WTC11 (cell line): ENCODE results near the gene KRT9. TPM values are rescaled to one million over a fixed set of nuclear protein-coding genes. Genes with fewer than 3 reads are reported as not detected.

Experiments
- ATAC-seq: fragments of 200-7000 bp; cut with Tn5 transposase; 2 replicates; pipeline ENCODE4 v1.10.0; 2021; ENCODE audit warnings: mild to moderate bottlenecking, moderate library complexity
- CTCF ChIA-PET: fragments of 300-600 bp; sonication (Branson Sonifier 250); formaldehyde crosslinking; loops from one replicate; lab custom pipeline; 2021; ENCODE audit warnings: antibody characterized with exemption; lab: Charles Lee
- POLR2A ChIA-PET: fragments of 350-600 bp; sonication (Branson Sonifier 250); formaldehyde crosslinking; loops from one replicate; lab custom pipeline; 2021; ENCODE audit warnings: antibody characterized with exemption; lab: Charles Lee
- DNase-seq: peaks from one replicate; pipeline ENCODE4 v3.0.0; 2021; ENCODE audit warnings: low spot score
- H3K27ac Mint-ChIP-seq: 2 replicates; pipeline ENCODE4 v1.8.0; 2021; ENCODE audit warnings: mixed read lengths
- H3K27me3 Mint-ChIP-seq: 2 replicates; pipeline ENCODE4 v1.8.0; 2021; ENCODE audit warnings: low read depth, mild to moderate bottlenecking, moderate library complexity, mixed read lengths
- H3K36me3 Mint-ChIP-seq: 2 replicates; pipeline ENCODE4 v1.8.0; 2021; ENCODE audit warnings: mixed read lengths
- H3K4me1 Mint-ChIP-seq: 2 replicates; pipeline ENCODE4 v1.8.0; 2022; ENCODE audit warnings: mixed read lengths
- H3K4me3 Mint-ChIP-seq: 2 replicates; pipeline ENCODE4 v1.8.0; 2021; ENCODE audit warnings: mild to moderate bottlenecking, moderate library complexity, mixed read lengths
- H3K9me3 Mint-ChIP-seq: 2 replicates; pipeline ENCODE4 v1.8.0; 2021; ENCODE audit warnings: mixed read lengths
- ARID4B ChIP-seq: sonication (generic); formaldehyde crosslinking; IDR thresholded peaks from 2 replicates; pipeline ENCODE4 v1.8.0; 2023; ENCODE audit warnings: missing genetic modification reagents, mild to moderate bottlenecking, borderline replicate concordance
- E2F5 ChIP-seq: sonication (generic); formaldehyde crosslinking; IDR thresholded peaks from 2 replicates; pipeline ENCODE4 v1.8.1; 2022; ENCODE audit warnings: mild to moderate bottlenecking, moderate library complexity, missing genetic modification reagents
- ELF4 ChIP-seq: sonication (generic); formaldehyde crosslinking; IDR thresholded peaks from 2 replicates; pipeline ENCODE4 v1.8.1; 2022; ENCODE audit warnings: low read depth, mild to moderate bottlenecking, moderate library complexity, missing genetic modification reagents
- EMX1 ChIP-seq: fragments of 250-450 bp; sonication (Bioruptor Pico); IDR thresholded peaks from 2 replicates; pipeline ENCODE4 v1.8.0; 2021; ENCODE audit warnings: mild to moderate bottlenecking
- ETV6 ChIP-seq: sonication (generic); formaldehyde crosslinking; IDR thresholded peaks from 2 replicates; pipeline ENCODE4 v1.8.1; 2022; ENCODE audit warnings: mild to moderate bottlenecking, missing genetic modification reagents
- FOXJ3 ChIP-seq: sonication (generic); formaldehyde crosslinking; IDR thresholded peaks from 2 replicates; pipeline ENCODE4 v1.9.0; 2021; ENCODE audit warnings: missing genetic modification reagents, mild to moderate bottlenecking, borderline replicate concordance
- FOXP4 ChIP-seq: sonication (generic); formaldehyde crosslinking; IDR thresholded peaks from 2 replicates; pipeline ENCODE4 v1.8.0; 2022; ENCODE audit warnings: mild to moderate bottlenecking, missing genetic modification reagents
- GABPB1 ChIP-seq: sonication (generic); formaldehyde crosslinking; IDR thresholded peaks from 2 replicates; pipeline ENCODE4 v1.8.1; 2023; ENCODE audit warnings: mild to moderate bottlenecking, missing genetic modification reagents
- GRHL2 ChIP-seq: fragments of 250-450 bp; sonication (Bioruptor Pico); IDR thresholded peaks from 2 replicates; pipeline ENCODE4 v1.8.0; 2022; ENCODE audit warnings: mild to moderate bottlenecking, moderate library complexity; ENCODE audit not compliant: insufficient replicate concordance, severe bottlenecking
- IRF2 ChIP-seq: sonication (generic); formaldehyde crosslinking; IDR thresholded peaks from 2 replicates; pipeline ENCODE4 v1.8.0; 2022; ENCODE audit warnings: low read depth, missing genetic modification reagents, borderline replicate concordance
- MXD4 ChIP-seq: fragments of 250-450 bp; sonication (Bioruptor Pico); IDR thresholded peaks from 2 replicates; pipeline ENCODE4 v1.8.0; 2021; ENCODE audit warnings: mild to moderate bottlenecking, moderate library complexity, borderline replicate concordance
- NFE2L1 ChIP-seq: sonication (generic); formaldehyde crosslinking; IDR thresholded peaks from 2 replicates; pipeline ENCODE4 v1.8.1; 2023; ENCODE audit warnings: missing genetic modification reagents
- NFYB ChIP-seq: sonication (generic); formaldehyde crosslinking; conservative IDR thresholded peaks from 2 replicates; pipeline ENCODE4 v1.8.0; 2022; ENCODE audit warnings: low read depth, missing genetic modification reagents
- OVOL2 ChIP-seq: fragments of 250-450 bp; sonication (Bioruptor Pico); IDR thresholded peaks from 2 replicates; pipeline ENCODE4 v1.9.0; 2021; ENCODE audit warnings: mild to moderate bottlenecking, borderline replicate concordance
- TEAD1 ChIP-seq: sonication (generic); formaldehyde crosslinking; IDR thresholded peaks from 2 replicates; pipeline ENCODE4 v1.8.0; 2022; ENCODE audit warnings: mild to moderate bottlenecking, missing genetic modification reagents
- TP53 ChIP-seq: sonication (generic); formaldehyde crosslinking; IDR thresholded peaks from 2 replicates; pipeline ENCODE4 v1.8.1; 2023; ENCODE audit warnings: mild to moderate bottlenecking, missing genetic modification reagents
- ZBTB21 ChIP-seq: sonication (generic); formaldehyde crosslinking; IDR thresholded peaks from 2 replicates; pipeline ENCODE4 v1.8.1; 2023; ENCODE audit warnings: mild to moderate bottlenecking, missing genetic modification reagents, borderline replicate concordance
- ZNF138 ChIP-seq: sonication (generic); formaldehyde crosslinking; conservative IDR thresholded peaks from 2 replicates; pipeline ENCODE4 v1.8.1; 2022; ENCODE audit warnings: mild to moderate bottlenecking, moderate library complexity, missing genetic modification reagents
- ZNF263 ChIP-seq: sonication (generic); formaldehyde crosslinking; IDR thresholded peaks from 2 replicates; pipeline ENCODE4 v1.8.1; 2022; ENCODE audit warnings: low read depth, mild to moderate bottlenecking, moderate library complexity, missing genetic modification reagents
- ZNF416 ChIP-seq: fragments of 250-450 bp; sonication (Bioruptor Pico); IDR thresholded peaks from 2 replicates; pipeline ENCODE4 v1.9.0; 2021; ENCODE audit warnings: mild to moderate bottlenecking, inconsistent platforms
- ZNF671 ChIP-seq: fragments of 250-450 bp; sonication (Bioruptor Pico); IDR thresholded peaks from 2 replicates; pipeline ENCODE4 v1.8.0; 2021; ENCODE audit warnings: mild to moderate bottlenecking
- total RNA-seq: library from RNA; stranded (reverse); gene quantifications from 3 replicates; pipeline ENCODE4 v1.2.3, GENCODE V29; 2021
- TF ChIP-seq, protein P1 (sequence below): sonication (generic); formaldehyde crosslinking; IDR thresholded peaks from 2 replicates; pipeline ENCODE4 v1.8.0; 2023; ENCODE audit warnings: mild to moderate bottlenecking, missing genetic modification reagents
- TF ChIP-seq, protein P2 (sequence below): sonication (generic); formaldehyde crosslinking; IDR thresholded peaks from 2 replicates; pipeline ENCODE4 v1.8.0; 2022; ENCODE audit warnings: mild to moderate bottlenecking, missing genetic modification reagents

Gene KRT9
- total RNA-seq, 1 experiment from 2014 or later = not detected

DNA sequence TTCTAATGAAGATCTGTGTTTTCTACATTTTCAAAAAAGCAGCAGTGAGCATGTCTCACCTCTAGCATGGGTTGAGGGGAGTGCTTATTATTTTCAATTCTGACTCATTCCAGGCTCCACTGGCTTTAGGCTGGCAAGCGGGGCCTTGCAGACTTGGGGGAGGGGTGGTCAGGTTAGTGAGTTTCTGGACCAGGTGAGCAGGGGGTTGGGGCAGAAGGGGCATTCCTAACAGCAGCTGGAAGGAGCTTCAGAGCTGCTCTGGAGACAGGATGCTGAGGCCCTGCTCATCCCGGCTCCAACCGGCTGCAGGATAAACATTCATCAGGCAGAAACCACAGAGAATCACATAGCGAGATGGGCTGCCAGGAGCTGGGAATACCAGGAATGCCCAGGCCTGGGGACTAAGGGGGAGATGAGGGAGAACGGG, 33.3 kb downstream of the KRT9 start (continued):
- TF ChIP-seq ARID4B (no peak), ETV6 (CRISPR knock-in tag) (no peak), MXD4 (no peak)

DNA sequence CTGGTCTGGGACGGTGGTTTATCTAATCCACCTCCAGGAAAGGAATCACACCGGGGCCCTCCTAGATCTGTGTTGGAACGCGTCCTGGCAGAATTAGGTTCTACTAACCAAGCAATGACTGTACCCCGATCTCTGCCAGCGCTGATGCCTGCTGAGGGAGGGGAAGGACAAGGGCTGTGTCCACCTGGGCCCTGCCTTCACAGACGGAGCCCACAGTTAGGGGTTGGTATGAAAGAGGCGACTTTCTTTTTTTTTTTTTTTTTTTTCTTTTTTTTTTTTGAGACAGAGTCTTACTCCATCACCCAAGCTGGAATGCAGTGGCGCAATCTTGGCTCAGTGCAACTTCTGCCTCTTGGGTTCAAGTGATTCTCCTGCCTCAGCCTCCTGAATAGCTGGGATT, 33.9 kb downstream of the KRT9 start:
- CTCF ChIA-PET = interaction anchor here (1.0 to 7.4 kb wide), 6 partner anchors 10 to 128 kb away, joined by 3 to 122 read pairs (median 5); partner anchors contain the start of gene KRT19
- DNase-seq (no peak), ATAC-seq (no peak)
- no peaks in the 10 kb centered on the region for H3K9me3 Mint-ChIP-seq
- H3K4me3 Mint-ChIP-seq = no peak overlapping the region
- H3K27me3 Mint-ChIP-seq = no peaks in the 10 kb centered on the region
- POLR2A ChIA-PET = interaction anchor here (1.0 to 1.1 kb wide), 3 partner anchors 9 to 152 kb away, joined by 3 to 7 read pairs (median 5); partner anchors contain the start of gene KRT19
- TF ChIP-seq NFYB (no peak), NFE2L1 (CRISPR knock-in tag) (no peak), ZNF671 (CRISPR knock-in tag) (no peak), GRHL2 (CRISPR knock-in tag) (no peak), ZNF263 (no peak)
- H3K27ac Mint-ChIP-seq = no peak overlapping the region
- no peaks in the 10 kb centered on the region for H3K36me3 Mint-ChIP-seq
- H3K4me1 Mint-ChIP-seq = peaks cover 48% of the 10 kb centered on the region

DNA sequence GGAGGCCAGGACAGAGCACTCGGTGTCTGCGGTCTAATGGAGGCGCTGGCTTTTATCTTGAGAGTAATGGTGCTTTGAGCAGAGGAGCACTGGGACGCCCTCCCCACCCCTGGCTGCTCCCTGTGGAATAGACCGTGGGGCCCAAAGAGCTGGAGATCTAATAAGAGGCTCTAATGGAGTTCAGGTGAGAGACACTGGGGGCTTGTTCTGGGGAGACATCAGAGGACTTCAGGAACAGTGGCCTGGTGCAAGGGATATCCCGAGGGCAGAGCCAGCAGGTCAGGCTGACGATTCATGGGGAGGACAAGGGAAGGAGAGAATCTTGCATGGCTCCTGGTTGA, 34.3 kb downstream of the KRT9 start:
- no peaks in the 10 kb centered on the region for H3K9me3 Mint-ChIP-seq
- ChIA-PET CTCF (interaction anchor here (0.6 to 7.4 kb wide), 4 partner anchors 11 to 128 kb away, joined by 3 to 122 read pairs (median 6); no protein-coding TSS in a partner anchor), POLR2A (interaction anchor here (0.6 kb wide), 1 partner anchor 890 kb away, joined by 3 read pairs; no protein-coding TSS in a partner anchor)
- DNase-seq = no peak
- peaks cover 52% of the 10 kb centered on the region for H3K4me1 Mint-ChIP-seq
- no peaks in the 10 kb centered on the region for H3K36me3 Mint-ChIP-seq
- H3K27ac Mint-ChIP-seq = no peak overlapping the region
- no peaks in the 10 kb centered on the region for H3K27me3 Mint-ChIP-seq
- no peak overlapping the region for H3K4me3 Mint-ChIP-seq
- ATAC-seq = no peak
- no peak for TF ChIP-seq OVOL2 (CRISPR knock-in tag)
- TF ChIP-seq ZBTB21 = no peak
- TF ChIP-seq ZNF416 = no peak
- no peak for TF ChIP-seq TEAD1 (CRISPR knock-in tag)
- no peak for TF ChIP-seq GABPB1
- no peak for TF ChIP-seq FOXP4 (CRISPR knock-in tag)
- no peak for TF ChIP-seq E2F5 (CRISPR knock-in tag)
- TF ChIP-seq EMX1 (CRISPR knock-in tag) = no peak
- no peak for TF ChIP-seq NFE2L1 (CRISPR knock-in tag)
- TF ChIP-seq, protein P1, sequence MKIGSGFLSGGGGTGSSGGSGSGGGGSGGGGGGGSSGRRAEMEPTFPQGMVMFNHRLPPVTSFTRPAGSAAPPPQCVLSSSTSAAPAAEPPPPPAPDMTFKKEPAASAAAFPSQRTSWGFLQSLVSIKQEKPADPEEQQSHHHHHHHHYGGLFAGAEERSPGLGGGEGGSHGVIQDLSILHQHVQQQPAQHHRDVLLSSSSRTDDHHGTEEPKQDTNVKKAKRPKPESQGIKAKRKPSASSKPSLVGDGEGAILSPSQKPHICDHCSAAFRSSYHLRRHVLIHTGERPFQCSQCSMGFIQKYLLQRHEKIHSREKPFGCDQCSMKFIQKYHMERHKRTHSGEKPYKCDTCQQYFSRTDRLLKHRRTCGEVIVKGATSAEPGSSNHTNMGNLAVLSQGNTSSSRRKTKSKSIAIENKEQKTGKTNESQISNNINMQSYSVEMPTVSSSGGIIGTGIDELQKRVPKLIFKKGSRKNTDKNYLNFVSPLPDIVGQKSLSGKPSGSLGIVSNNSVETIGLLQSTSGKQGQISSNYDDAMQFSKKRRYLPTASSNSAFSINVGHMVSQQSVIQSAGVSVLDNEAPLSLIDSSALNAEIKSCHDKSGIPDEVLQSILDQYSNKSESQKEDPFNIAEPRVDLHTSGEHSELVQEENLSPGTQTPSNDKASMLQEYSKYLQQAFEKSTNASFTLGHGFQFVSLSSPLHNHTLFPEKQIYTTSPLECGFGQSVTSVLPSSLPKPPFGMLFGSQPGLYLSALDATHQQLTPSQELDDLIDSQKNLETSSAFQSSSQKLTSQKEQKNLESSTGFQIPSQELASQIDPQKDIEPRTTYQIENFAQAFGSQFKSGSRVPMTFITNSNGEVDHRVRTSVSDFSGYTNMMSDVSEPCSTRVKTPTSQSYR = no peak
- TF ChIP-seq, protein P2, sequence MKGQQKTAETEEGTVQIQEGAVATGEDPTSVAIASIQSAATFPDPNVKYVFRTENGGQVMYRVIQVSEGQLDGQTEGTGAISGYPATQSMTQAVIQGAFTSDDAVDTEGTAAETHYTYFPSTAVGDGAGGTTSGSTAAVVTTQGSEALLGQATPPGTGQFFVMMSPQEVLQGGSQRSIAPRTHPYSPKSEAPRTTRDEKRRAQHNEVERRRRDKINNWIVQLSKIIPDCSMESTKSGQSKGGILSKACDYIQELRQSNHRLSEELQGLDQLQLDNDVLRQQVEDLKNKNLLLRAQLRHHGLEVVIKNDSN = no peak
- no peak for TF ChIP-seq IRF2 (CRISPR knock-in tag)
- TF ChIP-seq ZNF138 (CRISPR knock-in tag) = no peak
- no peak for TF ChIP-seq FOXJ3
- no peak for TF ChIP-seq GRHL2 (CRISPR knock-in tag)
- TF ChIP-seq ELF4 (CRISPR knock-in tag) = no peak
- TF ChIP-seq TP53 (CRISPR knock-in tag) = no peak
